DND-41 (cell line): ENCODE data around the gene SERINC3.

Experiments used
- ATAC-seq: fragments of 200-7000 bp; cut with Tn5 transposase; 3 replicates; pipeline ENCODE4 v1.9.1; 2021; ENCODE audit warnings: low read depth; ENCODE audit not compliant: insufficient read depth
- DNase-seq: peaks from one replicate; pipeline ENCODE4 v3.0.0-alpha.2; 2020
- H2AFZ ChIP-seq: 2 replicates; pipeline ENCODE4 v1.6.0; 2012; ENCODE audit warnings: low read depth, low read length
- H3K27ac ChIP-seq: 2 replicates; pipeline ENCODE4 v1.5.1; 2012; ENCODE audit warnings: low read length, inconsistent platforms
- H3K27me3 ChIP-seq: fragments of 200-600 bp; sonication (generic); 2 replicates; pipeline ENCODE4 v1.6.0; 2012; ENCODE audit warnings: low read length, mild to moderate bottlenecking, inconsistent platforms; ENCODE audit not compliant: insufficient read depth, poor library complexity
- H3K36me3 ChIP-seq: 2 replicates; pipeline ENCODE4 v1.5.1; 2012; ENCODE audit warnings: low read length, inconsistent platforms; ENCODE audit not compliant: insufficient read depth
- H3K4me1 ChIP-seq: 2 replicates; pipeline ENCODE4 v1.5.1; 2012; ENCODE audit warnings: mild to moderate bottlenecking, low read length; ENCODE audit not compliant: insufficient read depth
- H3K4me2 ChIP-seq: 2 replicates; pipeline ENCODE4 v1.6.0; 2012; ENCODE audit warnings: mild to moderate bottlenecking, moderate library complexity, low read length, inconsistent platforms; ENCODE audit not compliant: insufficient read depth
- H3K4me3 ChIP-seq, 2 experiments: fragments of 200-600 bp in 1 of 2; shearing (Covaris generic) in 1 of 2; 2 replicates each; pipeline ENCODE4 v1.5.1; 2012 to 2016; ENCODE audit warnings: inconsistent platforms in 2 of 2, low read length in 2 of 2, mild to moderate bottlenecking in 2 of 2, low read depth in 1 of 2, moderate library complexity in 1 of 2
- H3K79me2 ChIP-seq: 2 replicates; pipeline ENCODE4 v1.6.0; 2012; ENCODE audit warnings: low read length, inconsistent platforms; ENCODE audit not compliant: insufficient read depth
- H3K9ac ChIP-seq: 2 replicates; pipeline ENCODE4 v1.6.0; 2012; ENCODE audit warnings: low read depth, mild to moderate bottlenecking, inconsistent platforms, low read length, moderate library complexity
- H3K9me3 ChIP-seq: 2 replicates; pipeline ENCODE4 v1.5.1; 2012; ENCODE audit warnings: low read length, moderate library complexity, mild to moderate bottlenecking, inconsistent platforms; ENCODE audit not compliant: insufficient read depth, severe bottlenecking
- H4K20me1 ChIP-seq: 2 replicates; pipeline ENCODE4 v1.6.0; 2012; ENCODE audit warnings: low read length; ENCODE audit not compliant: insufficient read depth
- EZH2 ChIP-seq: IDR thresholded peaks from 3 replicates; pipeline ENCODE4 v1.6.1; 2012; ENCODE audit warnings: borderline replicate concordance, low read depth, mild to moderate bottlenecking, moderate library complexity, low read length, inconsistent platforms; ENCODE audit not compliant: severe bottlenecking
- TF ChIP-seq, protein P1 (sequence below): IDR thresholded peaks from 2 replicates; pipeline ENCODE4 v1.5.1; 2012; ENCODE audit warnings: borderline replicate concordance, low read length, moderate library complexity, mild to moderate bottlenecking; ENCODE audit not compliant: poor library complexity, severe bottlenecking; ENCODE audit errors: extremely low read depth

SERINC3 gene

DNA sequence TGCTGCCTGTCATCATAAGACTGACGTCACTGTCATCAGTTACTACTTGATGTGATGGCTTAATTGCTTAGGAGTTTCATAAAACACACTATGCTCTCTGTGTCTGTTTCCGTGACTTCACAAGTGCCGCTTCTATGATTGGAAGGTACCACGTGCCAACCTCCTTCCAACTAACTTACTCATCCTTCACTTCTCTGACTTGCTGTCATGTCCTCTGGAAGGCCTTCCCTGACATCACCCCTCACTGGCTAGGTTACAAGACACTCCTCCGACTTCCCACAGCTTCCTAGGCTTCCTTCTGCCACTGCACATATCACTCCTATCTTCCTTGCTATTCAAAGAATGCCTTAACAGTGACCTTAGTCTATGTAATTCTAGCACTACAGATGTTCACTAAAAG lies 20.4 kb downstream of the SERINC3 start:
- Histone ChIP-seq H3K9me3 (no peaks in the 10 kb centered on the region), H3K27ac (no peak overlapping the region), H3K4me2 (no peak overlapping the region), H3K4me1 (no peaks in the 10 kb centered on the region), H4K20me1 (no peaks in the 10 kb centered on the region), H3K4me3 (no peak overlapping the region), H2AFZ (no peak overlapping the region), H3K9ac (no peak overlapping the region), H3K27me3 (no peaks in the 10 kb centered on the region), H3K36me3 (peaks cover 92% of the 10 kb centered on the region), H3K79me2 (no peaks in the 10 kb centered on the region)
- DNase-seq (no peak), ATAC-seq (no peak)
- no peak for TF ChIP-seq EZH2
- TF ChIP-seq, protein P1, sequence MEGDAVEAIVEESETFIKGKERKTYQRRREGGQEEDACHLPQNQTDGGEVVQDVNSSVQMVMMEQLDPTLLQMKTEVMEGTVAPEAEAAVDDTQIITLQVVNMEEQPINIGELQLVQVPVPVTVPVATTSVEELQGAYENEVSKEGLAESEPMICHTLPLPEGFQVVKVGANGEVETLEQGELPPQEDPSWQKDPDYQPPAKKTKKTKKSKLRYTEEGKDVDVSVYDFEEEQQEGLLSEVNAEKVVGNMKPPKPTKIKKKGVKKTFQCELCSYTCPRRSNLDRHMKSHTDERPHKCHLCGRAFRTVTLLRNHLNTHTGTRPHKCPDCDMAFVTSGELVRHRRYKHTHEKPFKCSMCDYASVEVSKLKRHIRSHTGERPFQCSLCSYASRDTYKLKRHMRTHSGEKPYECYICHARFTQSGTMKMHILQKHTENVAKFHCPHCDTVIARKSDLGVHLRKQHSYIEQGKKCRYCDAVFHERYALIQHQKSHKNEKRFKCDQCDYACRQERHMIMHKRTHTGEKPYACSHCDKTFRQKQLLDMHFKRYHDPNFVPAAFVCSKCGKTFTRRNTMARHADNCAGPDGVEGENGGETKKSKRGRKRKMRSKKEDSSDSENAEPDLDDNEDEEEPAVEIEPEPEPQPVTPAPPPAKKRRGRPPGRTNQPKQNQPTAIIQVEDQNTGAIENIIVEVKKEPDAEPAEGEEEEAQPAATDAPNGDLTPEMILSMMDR, result no peak

DNA sequence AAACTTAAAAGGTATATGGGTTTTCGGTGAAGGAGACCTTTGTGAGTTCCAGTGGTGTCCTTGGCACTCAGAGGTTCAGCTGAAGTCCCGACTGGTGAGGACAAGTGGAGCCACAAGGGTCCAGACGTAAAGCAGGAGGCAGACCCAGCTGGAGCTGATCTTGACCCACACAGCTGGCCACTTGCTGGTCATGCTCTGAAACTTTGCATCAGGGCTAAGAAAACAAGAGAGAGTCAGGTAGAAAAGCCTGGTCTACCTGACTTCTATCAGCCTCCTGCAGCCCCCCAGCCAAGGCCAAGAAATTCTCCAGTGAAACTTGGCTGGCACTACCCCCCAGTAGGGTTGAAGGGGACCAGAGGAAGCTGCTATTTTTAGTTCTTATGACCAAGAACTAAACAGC lies 21.6 kb downstream of the SERINC3 start:
- H3K9me3 ChIP-seq, result no peaks in the 10 kb centered on the region
- ATAC-seq, result no peak
- H3K4me2 ChIP-seq, result no peak overlapping the region
- TF ChIP-seq, protein P1, result no peak
- no peak for TF ChIP-seq EZH2
- H3K4me3 ChIP-seq, result no peak overlapping the region
- no peaks in the 10 kb centered on the region for H3K27me3 ChIP-seq
- H4K20me1 ChIP-seq, result no peaks in the 10 kb centered on the region
- no peak overlapping the region for H3K9ac ChIP-seq
- no peak for DNase-seq
- no peak overlapping the region for H3K27ac ChIP-seq
- H3K4me1 ChIP-seq, result no peaks in the 10 kb centered on the region
- no peaks in the 10 kb centered on the region for H3K79me2 ChIP-seq
- peaks cover 93% of the 10 kb centered on the region for H3K36me3 ChIP-seq
- H2AFZ ChIP-seq, result no peak overlapping the region

DNA sequence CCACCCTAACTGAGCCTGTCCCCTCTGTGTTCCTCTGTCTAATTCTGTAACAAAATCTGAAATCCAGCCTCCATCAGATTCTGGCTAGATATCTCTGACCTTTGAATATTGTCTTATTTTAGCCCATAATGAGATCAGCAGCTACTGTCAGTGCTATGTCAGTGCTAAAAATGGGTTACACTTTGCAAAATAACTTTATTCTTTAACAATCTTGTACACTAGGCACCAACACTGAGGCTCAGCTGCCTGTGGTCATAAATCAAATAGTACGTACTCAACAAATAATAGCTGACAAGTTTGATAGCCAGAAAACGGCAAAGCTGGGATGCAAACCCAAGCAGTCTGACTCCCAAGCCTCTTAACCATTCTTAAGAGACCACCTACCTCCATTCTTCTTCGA lies 24.1 kb downstream of the SERINC3 start:
- ATAC-seq (no peak), DNase-seq (no peak)
- TF ChIP-seq, protein P1, result no peak
- TF ChIP-seq EZH2, result no peak
- H4K20me1 ChIP-seq, result no peaks in the 10 kb centered on the region; the same call in 1 of the 2 replicates
- H3K4me1 ChIP-seq, result no peaks in the 10 kb centered on the region
- no peaks in the 10 kb centered on the region for H3K9me3 ChIP-seq
- no peaks in the 10 kb centered on the region for H3K27me3 ChIP-seq
- no peak overlapping the region for H3K4me2 ChIP-seq
- H3K36me3 ChIP-seq, result peaks cover 91% of the 10 kb centered on the region
- H2AFZ ChIP-seq, result no peak overlapping the region
- H3K4me3 ChIP-seq, result no peak overlapping the region
- no peaks in the 10 kb centered on the region for H3K79me2 ChIP-seq
- no peak overlapping the region for H3K9ac ChIP-seq
- no peak overlapping the region for H3K27ac ChIP-seq

DNA sequence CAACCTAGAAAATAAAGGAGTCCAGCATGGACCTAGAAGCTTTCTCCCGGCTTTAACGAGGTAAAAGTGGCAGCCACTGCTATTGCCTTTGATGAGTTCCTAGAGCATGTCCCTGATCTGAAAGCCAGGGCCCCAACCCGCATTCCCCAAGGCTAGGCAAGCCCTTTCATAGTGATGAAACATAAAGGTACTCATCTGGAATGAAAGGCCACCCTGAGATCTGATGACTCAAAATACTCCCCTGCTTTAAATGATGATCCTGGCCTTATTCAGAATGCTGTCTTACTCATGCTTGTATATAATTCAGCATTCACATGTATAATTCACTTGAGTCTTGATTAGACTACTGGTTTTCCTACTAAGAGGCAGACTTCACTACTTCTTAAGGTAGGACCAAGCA lies 24.9 kb downstream of the SERINC3 start:
- TF ChIP-seq, protein P1, result no peak
- no peaks in the 10 kb centered on the region; the same call in 1 of the 2 replicates for H4K20me1 ChIP-seq
- no peaks in the 10 kb centered on the region for H3K9me3 ChIP-seq
- no peak overlapping the region for H3K4me2 ChIP-seq
- H2AFZ ChIP-seq, result no peak overlapping the region
- H3K36me3 ChIP-seq, result peaks cover 91% of the 10 kb centered on the region
- no peak overlapping the region for H3K4me3 ChIP-seq
- DNase-seq (no peak), ATAC-seq (no peak)
- H3K9ac ChIP-seq, result no peak overlapping the region
- H3K4me1 ChIP-seq, result no peaks in the 10 kb centered on the region
- no peaks in the 10 kb centered on the region for H3K79me2 ChIP-seq
- H3K27me3 ChIP-seq, result no peaks in the 10 kb centered on the region
- H3K27ac ChIP-seq, result no peak overlapping the region
